Panc1 (cell line): Measurements from ENCODE around the gene GRID1.

Source experiments
- CTCF ChIP-seq: fragments of 450-650 bp; IDR thresholded peaks from 2 replicates; pipeline ENCODE4 v1.5.1; 2017; ENCODE audit warnings: mild to moderate bottlenecking
- POLR2AphosphoS5 ChIP-seq: IDR thresholded peaks from 2 replicates; pipeline ENCODE4 v1.6.1; 2012; ENCODE audit warnings: mild to moderate bottlenecking, low read depth, low read length, moderate library complexity
- REST ChIP-seq, 2 experiments: IDR thresholded peaks; 2 replicates each; pipeline ENCODE4 v1.6.1; 2011 to 2012; ENCODE audit warnings: low read depth in 2 of 2, control low read depth in 1 of 2, low read length in 1 of 2, mild to moderate bottlenecking in 1 of 2, moderate library complexity in 1 of 2; ENCODE audit not compliant: insufficient read depth in 1 of 2

GRCh38 chr10:85606401-85606800 is 760.2 kb downstream of the GRID1 start:
- TF ChIP-seq CTCF (no peak), REST (IDR thresholded peaks at IDR 0.05; ENCODE audit: insufficient read depth in 1 of 2, low read depth in 2 of 2, low read length in 1 of 2) (no peak), POLR2AphosphoS5 (no peak)
